T-cell (primary cell): ENCODE data around the gene AQP9. TPM values are rescaled to one million over a fixed set of nuclear protein-coding genes. Genes with fewer than 3 reads are reported as not detected.

Experiments used
- ATAC-seq, 4 experiments: fragments of 200-7000 bp in 3 of 4; fragments of 150-1000 bp in 1 of 4; cut with Tn5 transposase; replicated peaks in 1 of 4; 1 replicate in 3 of 4; 2 replicates in 1 of 4; pipeline ENCODE4 v1.10.0; 2021; ENCODE audit warnings: moderate library complexity in 3 of 4, mild to moderate bottlenecking in 2 of 4, moderate number of reproducible peaks in 1 of 4
- CTCF ChIA-PET, 2 donors: fragments of 300-600 bp; sonication (Branson Sonifier 250); formaldehyde crosslinking; loops; one replicate each; lab custom pipeline; 2022; ENCODE audit warnings: antibody characterized with exemption in 2 of 2; lab: Charles Lee
- POLR2A ChIA-PET, 2 donors: fragments of 300-600 bp; sonication (Branson Sonifier 250); formaldehyde crosslinking; loops; one replicate each; lab custom pipeline; 2022; ENCODE audit warnings: antibody characterized with exemption in 2 of 2; lab: Charles Lee
- DNase-seq, 35 experiments: peaks; one replicate each; pipeline versions ENCODE4 v3.0.0 to v3.0.0-alpha.2; 2013 to 2023
- H3K27ac ChIP-seq: one replicate; pipeline ENCODE4 v1.5.1; 2013; ENCODE audit warnings: low read length
- H3K27me3 ChIP-seq, 2 experiments: replicated peaks in 1 of 2; 1 replicate in 1 of 2; 2 replicates in 1 of 2; pipeline versions ENCODE4 v1.6.1 to v1.7.0; 2013; ENCODE audit warnings: low read length in 1 of 2, mixed read lengths in 1 of 2; ENCODE audit not compliant: control insufficient read depth in 2 of 2, insufficient read depth in 2 of 2; ENCODE audit errors: extremely low read depth in 1 of 2
- H3K36me3 ChIP-seq, 2 donors: 1 replicate in 1 of 2; 2 replicates in 1 of 2; pipeline versions ENCODE4 v1.6.1 to v1.7.0; 2013; ENCODE audit warnings: low read length in 1 of 2; ENCODE audit not compliant: control insufficient read depth in 2 of 2, insufficient read depth in 1 of 2; ENCODE audit errors: extremely low read depth in 1 of 2
- H3K4me1 ChIP-seq, 2 experiments: 1 replicate in 1 of 2; 2 replicates in 1 of 2; pipeline versions ENCODE4 v1.6.1 to v1.7.0; 2013; ENCODE audit warnings: low read length in 2 of 2, mixed read lengths in 1 of 2; ENCODE audit not compliant: insufficient read depth in 2 of 2, control insufficient read depth in 1 of 2; ENCODE audit errors: extremely low read depth in 1 of 2
- H3K4me3 ChIP-seq, 2 donors: 1 replicate in 1 of 2; 2 replicates in 1 of 2; pipeline versions ENCODE4 v1.5.1 to v1.7.0; 2013; ENCODE audit warnings: mild to moderate bottlenecking in 2 of 2, low read length in 1 of 2, moderate library complexity in 1 of 2; ENCODE audit not compliant: control insufficient read depth in 1 of 2; ENCODE audit errors: extremely low read depth in 1 of 2
- H3K9me3 ChIP-seq: 2 replicates; pipeline ENCODE4 v1.7.0; 2013
- H3K27ac Mint-ChIP-seq, 2 donors: one replicate each; pipeline ENCODE4 v1.8.0; 2020 to 2021; ENCODE audit warnings: mild to moderate bottlenecking in 2 of 2, mixed read lengths in 2 of 2
- H3K27me3 Mint-ChIP-seq, 2 donors: one replicate each; pipeline ENCODE4 v1.8.0; 2021 to 2022; ENCODE audit warnings: mixed read lengths in 2 of 2
- H3K36me3 Mint-ChIP-seq: one replicate; pipeline ENCODE4 v1.8.0; 2021; ENCODE audit warnings: mixed read lengths
- H3K4me1 Mint-ChIP-seq, 3 donors: one replicate each; pipeline ENCODE4 v1.8.0; 2020 to 2022; ENCODE audit warnings: mixed read lengths in 3 of 3, mild to moderate bottlenecking in 1 of 3
- H3K4me3 Mint-ChIP-seq, 3 donors: one replicate each; pipeline ENCODE4 v1.8.0; 2020 to 2022; ENCODE audit warnings: mild to moderate bottlenecking in 3 of 3, mixed read lengths in 3 of 3, moderate library complexity in 3 of 3
- H3K9me3 Mint-ChIP-seq, 3 donors: one replicate each; pipeline ENCODE4 v1.8.0; 2020 to 2022; ENCODE audit warnings: mixed read lengths in 3 of 3
- WGBS: methylation state at CpG from one replicate; pipeline ENCODE4 v1.1.5; 2013; ENCODE audit warnings: missing lambda C conversion rate; ENCODE audit not compliant: insufficient coverage; 5-methylcytosine and 5-hydroxymethylcytosine counted together
- total RNA-seq, 35 experiments: library from RNA in 6 of 35; stranded (reverse) in 6 of 35; fragments of 120-200 nt in 1 of 35; gene quantifications; one replicate each; pipeline versions ENCODE4 v1.2.1 to v1.2.4 and lab custom pipeline; 2013 to 2026

Gene AQP9
- total RNA-seq, 5 donors from 2014 or later (not counting 1 experiment from before 2014, with no cell fraction given) = 0.09 to 0.23 TPM; not detected in 3

GRCh38 chr15:58221591-58222241, 83.5 kb downstream of the AQP9 start:
- no peak overlapping the region for H3K27ac ChIP-seq
- H3K27me3 Mint-ChIP-seq = peaks cover 9% of the 10 kb centered on the region in 2 donors
- no peak overlapping the region for H3K4me3 ChIP-seq
- no peak overlapping the region for H3K27ac Mint-ChIP-seq
- H3K4me1 Mint-ChIP-seq = no peaks in the 10 kb centered on the region
- no peaks in the 10 kb centered on the region for H3K36me3 ChIP-seq
- H3K36me3 Mint-ChIP-seq = no peaks in the 10 kb centered on the region
- H3K9me3 Mint-ChIP-seq = peaks cover 0 to 2% (median 0%) of the 10 kb centered on the region in 3 donors
- ChIA-PET POLR2A (no interaction called here), CTCF (interaction anchor here in 1 of 2 donors (1.2 kb wide), 1 partner anchor 1307 kb away, joined by 3 read pairs; no protein-coding TSS in a partner anchor)
- ATAC-seq (no peak), DNase-seq (no peak)
- whole genome bisulfite sequencing = 40% methylated on average over 2 of the region's 3 CpGs
- H3K4me1 ChIP-seq = no peaks in the 10 kb centered on the region
- no peaks in the 10 kb centered on the region for H3K9me3 ChIP-seq
- H3K27me3 ChIP-seq = peaks cover 0 to 5% of the 10 kb centered on the region in 2 experiments
- no peak overlapping the region for H3K4me3 Mint-ChIP-seq

- no peak for ATAC-seq
- CTCF ChIA-PET = interaction anchor here in 1 of 2 donors (0.6 to 1.2 kb wide), 2 partner anchors 1269 to 1306 kb away, joined by 3 read pairs; no protein-coding TSS in a partner anchor
- H3K4me3 Mint-ChIP-seq = no peak overlapping the region
Observed at GRCh38 chr15:58222679-58223078, 84.5 kb downstream of the AQP9 start.

GRCh38 chr15:58223432-58223831, 85.3 kb downstream of the AQP9 start:
- Histone ChIP-seq H3K4me1 (peaks cover under 1 to 3% of the 10 kb centered on the region in 2 experiments), H3K36me3 (no peaks in the 10 kb centered on the region), H3K27ac (no peak overlapping the region), H3K27me3 (peaks cover 0 to 5% of the 10 kb centered on the region in 2 experiments), H3K9me3 (no peaks in the 10 kb centered on the region), H3K4me3 (no peak overlapping the region)
- ATAC-seq (no peak), DNase-seq (no peak)
- Mint-ChIP-seq H3K36me3 (no peaks in the 10 kb centered on the region), H3K4me1 (peaks cover 4 to 7% (median 4%) of the 10 kb centered on the region in 3 donors), H3K9me3 (peaks cover 0 to 2% (median 0%) of the 10 kb centered on the region in 3 donors), H3K27me3 (peaks cover 9% of the 10 kb centered on the region in 2 donors), H3K27ac (no peak overlapping the region), H3K4me3 (no peak overlapping the region)
- CTCF ChIA-PET = interaction anchor here in 1 of 2 donors (0.6 to 1.2 kb wide), 2 partner anchors 1268 to 1306 kb away, joined by 3 read pairs; no protein-coding TSS in a partner anchor
- no CpG with 5 or more reads among the region's 3 CpGs for whole genome bisulfite sequencing
- POLR2A ChIA-PET = no interaction called here

More at GRCh38 chr15:58222679-58223078, 84.5 kb downstream of the AQP9 start:
- POLR2A ChIA-PET = no interaction called here
- H3K9me3 ChIP-seq = no peaks in the 10 kb centered on the region
- Mint-ChIP-seq H3K9me3 (peaks cover 0 to 2% (median 0%) of the 10 kb centered on the region in 3 donors), H3K36me3 (no peaks in the 10 kb centered on the region), H3K27me3 (peaks cover 9% of the 10 kb centered on the region in 2 donors), H3K27ac (no peak overlapping the region), H3K4me1 (no peaks in the 10 kb centered on the region)
- no peak overlapping the region for H3K27ac ChIP-seq
- H3K4me1 ChIP-seq = no peaks in the 10 kb centered on the region
- no peak for DNase-seq
- no CpG with 5 or more reads among the region's 2 CpGs for WGBS
- peaks cover 0 to 5% of the 10 kb centered on the region in 2 experiments for H3K27me3 ChIP-seq
- no peaks in the 10 kb centered on the region for H3K36me3 ChIP-seq
- no peak overlapping the region for H3K4me3 ChIP-seq

GRCh38 chr15:58224068-58224467, 85.9 kb downstream of the AQP9 start:
- Histone ChIP-seq H3K4me1 (peaks cover 3 to 9% of the 10 kb centered on the region in 2 experiments), H3K27ac (no peak overlapping the region), H3K4me3 (no peak overlapping the region), H3K36me3 (no peaks in the 10 kb centered on the region), H3K9me3 (no peaks in the 10 kb centered on the region), H3K27me3 (peaks cover 0 to 5% of the 10 kb centered on the region in 2 experiments)
- no peak overlapping the region for H3K4me3 Mint-ChIP-seq
- peaks cover 0 to 2% (median 0%) of the 10 kb centered on the region in 3 donors for H3K9me3 Mint-ChIP-seq
- POLR2A ChIA-PET = no interaction called here
- no CpG with 5 or more reads among the region's 2 CpGs for WGBS
- peaks cover 11 to 13% (median 11%) of the 10 kb centered on the region in 3 donors for H3K4me1 Mint-ChIP-seq
- ATAC-seq (no peak), DNase-seq (no peak)
- H3K27me3 Mint-ChIP-seq = peaks cover 9% of the 10 kb centered on the region in 2 donors
- CTCF ChIA-PET = interaction anchor here in 1 of 2 donors (1.2 kb wide), 1 partner anchor 1304 kb away, joined by 3 read pairs; no protein-coding TSS in a partner anchor
- no peaks in the 10 kb centered on the region for H3K36me3 Mint-ChIP-seq
- H3K27ac Mint-ChIP-seq = no peak overlapping the region

- H3K36me3 ChIP-seq = no peaks in the 10 kb centered on the region
- Mint-ChIP-seq H3K36me3 (no peaks in the 10 kb centered on the region), H3K27me3 (peaks cover 0 to 7% of the 10 kb centered on the region in 2 donors), H3K27ac (no peak overlapping the region), H3K9me3 (no peaks in the 10 kb centered on the region), H3K4me1 (peaks cover 12 to 19% (median 15%) of the 10 kb centered on the region in 3 donors), H3K4me3 (no peak overlapping the region)
- ATAC-seq = peak in 2 of 4 experiments; percentile 45 to 46
- no peak overlapping the region for H3K4me3 ChIP-seq
- H3K4me1 ChIP-seq = peaks cover 3 to 13% of the 10 kb centered on the region in 2 experiments
- peak in 34 of 35 experiments; percentile 28 to 80 (median 56) for DNase-seq
- ChIA-PET CTCF (interaction anchor here (0.6 to 1.6 kb wide), 9 partner anchors 12 to 1301 kb away, joined by 3 to 11 read pairs (median 3); partner anchors contain the start of gene MINDY2 (in 1 of the 2)), POLR2A (interaction anchor here in 1 of 2 donors (0.6 kb wide), 1 partner anchor 887 kb away, joined by 3 read pairs; no protein-coding TSS in a partner anchor)
- WGBS = no CpG with 5 or more reads among the region's 8 CpGs
- no peaks in the 10 kb centered on the region for H3K9me3 ChIP-seq
- peaks cover 0 to 11% of the 10 kb centered on the region in 2 experiments for H3K27me3 ChIP-seq
- H3K27ac ChIP-seq = no peak overlapping the region
Observed at GRCh38 chr15:58227706-58228543, 89.7 kb downstream of the AQP9 start.

GRCh38 chr15:58228718-58229117, 90.5 kb downstream of the AQP9 start:
- DNase-seq (no peak), ATAC-seq (no peak)
- H3K27me3 Mint-ChIP-seq = peaks cover 0 to 7% of the 10 kb centered on the region in 2 donors
- H3K4me1 Mint-ChIP-seq = peaks cover 12 to 19% (median 15%) of the 10 kb centered on the region in 3 donors
- Histone ChIP-seq H3K27me3 (peaks cover 0 to 11% of the 10 kb centered on the region in 2 experiments), H3K36me3 (no peaks in the 10 kb centered on the region), H3K4me1 (peaks cover 3 to 13% of the 10 kb centered on the region in 2 experiments), H3K27ac (no peak overlapping the region), H3K4me3 (no peak overlapping the region), H3K9me3 (no peaks in the 10 kb centered on the region)
- H3K4me3 Mint-ChIP-seq = peak overlapping the region in 1 of 3 donors; percentile 23
- WGBS = no CpG with 5 or more reads among the region's 1 CpG
- ChIA-PET CTCF (interaction anchor here (0.8 to 1.6 kb wide), 3 partner anchors 45 to 1301 kb away, joined by 3 to 11 read pairs (median 4); no protein-coding TSS in a partner anchor), POLR2A (no interaction called here)
- no peaks in the 10 kb centered on the region for H3K9me3 Mint-ChIP-seq
- no peak overlapping the region for H3K27ac Mint-ChIP-seq
- H3K36me3 Mint-ChIP-seq = no peaks in the 10 kb centered on the region
